ENCODE results near the gene SCTR. TPM values are rescaled to one million over a fixed set of nuclear protein-coding genes. Genes with fewer than 3 reads are reported as not detected.

SCTR gene
- total RNA-seq, 1 donor from 2014 or later, result not detected

- no peak for DNase-seq (ENCODE audit: extremely low spot score, unreplicated experiment)
- H3K9me3 Mint-ChIP-seq (ENCODE audit: unreplicated experiment), result peaks cover 3% of the 10 kb centered on the region
- H3K4me1 Mint-ChIP-seq (ENCODE audit: unreplicated experiment), result no peaks in the 10 kb centered on the region
- H3K27me3 Mint-ChIP-seq (ENCODE audit: unreplicated experiment), result peaks cover 67% of the 10 kb centered on the region
- no peak overlapping the region for H3K27ac Mint-ChIP-seq (ENCODE audit: unreplicated experiment)
- no peak overlapping the region for H3K4me3 Mint-ChIP-seq (ENCODE audit: unreplicated experiment)
- no peak for TF ChIP-seq CTCF (IDR thresholded peaks at IDR 0.05)
- no peaks in the 10 kb centered on the region for H3K36me3 Mint-ChIP-seq (ENCODE audit: unreplicated experiment)
Measured at GRCh38 chr2:119419065-119419464, 105.2 kb downstream of the SCTR start.

- Mint-ChIP-seq H3K27me3 (ENCODE audit: unreplicated experiment) (peaks cover 67% of the 10 kb centered on the region), H3K27ac (ENCODE audit: unreplicated experiment) (no peak overlapping the region), H3K4me3 (ENCODE audit: unreplicated experiment) (no peak overlapping the region), H3K4me1 (ENCODE audit: unreplicated experiment) (no peaks in the 10 kb centered on the region), H3K9me3 (ENCODE audit: unreplicated experiment) (peaks cover 3% of the 10 kb centered on the region), H3K36me3 (ENCODE audit: unreplicated experiment) (no peaks in the 10 kb centered on the region)
- no peak for TF ChIP-seq CTCF (IDR thresholded peaks at IDR 0.05)
- DNase-seq (ENCODE audit: extremely low spot score, unreplicated experiment), result no peak
Measured at GRCh38 chr2:119417908-119418307, 106.4 kb downstream of the SCTR start.

- no peak for TF ChIP-seq CTCF (IDR thresholded peaks at IDR 0.05)
- no peak for DNase-seq (ENCODE audit: extremely low spot score, unreplicated experiment)
- peaks cover 57% of the 10 kb centered on the region for H3K27me3 Mint-ChIP-seq (ENCODE audit: unreplicated experiment)
- H3K9me3 Mint-ChIP-seq (ENCODE audit: unreplicated experiment), result no peaks in the 10 kb centered on the region
- H3K36me3 Mint-ChIP-seq (ENCODE audit: unreplicated experiment), result no peaks in the 10 kb centered on the region
- H3K4me1 Mint-ChIP-seq (ENCODE audit: unreplicated experiment), result no peaks in the 10 kb centered on the region
- H3K27ac Mint-ChIP-seq (ENCODE audit: unreplicated experiment), result no peak overlapping the region
- H3K4me3 Mint-ChIP-seq (ENCODE audit: unreplicated experiment), result no peak overlapping the region
Measured at GRCh38 chr2:119416299-119416923, 107.9 kb downstream of the SCTR start.

- Mint-ChIP-seq H3K27ac (ENCODE audit: unreplicated experiment) (no peak overlapping the region), H3K27me3 (ENCODE audit: unreplicated experiment) (peaks cover 60% of the 10 kb centered on the region), H3K9me3 (ENCODE audit: unreplicated experiment) (no peaks in the 10 kb centered on the region), H3K36me3 (ENCODE audit: unreplicated experiment) (no peaks in the 10 kb centered on the region), H3K4me1 (ENCODE audit: unreplicated experiment) (no peaks in the 10 kb centered on the region), H3K4me3 (ENCODE audit: unreplicated experiment) (no peak overlapping the region)
- TF ChIP-seq CTCF (IDR thresholded peaks at IDR 0.05), result no peak
- no peak for DNase-seq (ENCODE audit: extremely low spot score, unreplicated experiment)
Measured at GRCh38 chr2:119415630-119416029, 108.7 kb downstream of the SCTR start.

GRCh38 chr2:119414894-119415293 lies 109.4 kb downstream of the SCTR start:
- Mint-ChIP-seq H3K4me1 (ENCODE audit: unreplicated experiment) (no peaks in the 10 kb centered on the region), H3K27me3 (ENCODE audit: unreplicated experiment) (peaks cover 62% of the 10 kb centered on the region), H3K36me3 (ENCODE audit: unreplicated experiment) (no peaks in the 10 kb centered on the region), H3K4me3 (ENCODE audit: unreplicated experiment) (no peak overlapping the region), H3K9me3 (ENCODE audit: unreplicated experiment) (no peaks in the 10 kb centered on the region), H3K27ac (ENCODE audit: unreplicated experiment) (no peak overlapping the region)
- TF ChIP-seq CTCF (IDR thresholded peaks at IDR 0.05), result no peak
- no peak for DNase-seq (ENCODE audit: extremely low spot score, unreplicated experiment)

All from osteocyte (in vitro differentiated cells).